ENCODE measurements around the gene RIC1. TPM values are rescaled to one million over a fixed set of nuclear protein-coding genes. Genes with fewer than 3 reads are reported as not detected.
"Not testable (repeated sequence)": the region's sequence is repeated elsewhere in the genome, so short reads cannot be mapped to it uniquely, and the experiment has no call there.

The RIC1 gene
- total RNA-seq, 2 experiments from 2014 or later: 18.4 to 22.6 TPM

DNA sequence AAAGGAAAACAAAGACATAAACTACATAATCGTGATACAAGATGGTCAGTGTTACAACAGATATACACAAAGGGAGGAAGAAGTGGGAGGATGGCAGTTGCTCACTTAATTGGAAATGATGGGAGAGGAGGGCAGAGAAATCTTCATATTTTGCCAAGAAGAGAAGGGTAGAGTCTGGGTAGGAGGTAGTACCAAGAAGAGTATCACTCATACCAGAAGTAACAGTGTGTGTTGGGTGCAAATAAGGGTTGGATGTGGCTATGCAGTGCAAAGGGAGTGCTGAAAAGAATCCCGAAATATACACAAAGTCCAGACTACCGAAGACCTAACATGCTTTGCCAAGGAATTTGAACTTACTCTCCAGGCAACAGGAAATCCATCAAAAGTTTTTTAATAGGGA, 163.0 kb downstream of the RIC1 start:
- DNase-seq (no peak), ATAC-seq (no peak)
- H3K27me3 Mint-ChIP-seq: no peaks in the 10 kb centered on the region
- no peak overlapping the region for H3K4me3 Mint-ChIP-seq
- H3K27ac Mint-ChIP-seq: no peak overlapping the region
- H3K9me3 Mint-ChIP-seq (ENCODE audit: low read depth): no peaks in the 10 kb centered on the region
- peaks cover 78% of the 10 kb centered on the region for H3K36me3 Mint-ChIP-seq
- peaks cover 25% of the 10 kb centered on the region for H3K4me1 Mint-ChIP-seq
- CTCF ChIA-PET: no interaction called here

DNA sequence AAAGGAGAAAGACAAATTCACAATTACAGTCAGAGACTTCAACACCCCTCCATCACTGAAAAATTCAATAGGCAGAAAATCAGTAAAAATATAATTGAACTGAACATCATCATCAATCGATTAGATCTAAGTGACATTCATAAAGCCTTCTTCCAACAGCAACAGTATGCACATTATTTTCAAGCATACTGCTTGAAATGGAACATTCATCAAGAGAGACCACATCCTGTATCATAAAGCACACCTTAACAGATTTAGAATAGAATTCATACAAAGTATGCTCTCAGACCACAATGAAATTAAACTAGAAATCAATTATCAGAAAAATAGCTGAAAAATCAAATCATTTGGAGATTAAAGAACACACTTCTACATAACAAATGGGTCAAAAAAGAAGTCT, 164.9 kb downstream of the RIC1 start:
- Mint-ChIP-seq H3K27ac (no peak overlapping the region), H3K36me3 (peaks cover 69% of the 10 kb centered on the region), H3K27me3 (no peaks in the 10 kb centered on the region), H3K4me1 (peaks cover 25% of the 10 kb centered on the region), H3K9me3 (ENCODE audit: low read depth) (no peaks in the 10 kb centered on the region), H3K4me3 (no peak overlapping the region)
- CTCF ChIA-PET: interaction anchor here (1.2 kb wide), 1 partner anchor 39 kb away, joined by 5 read pairs; the partner anchor contains the start of gene ERMP1
- no peak for DNase-seq
- peak; percentile 45 for ATAC-seq

DNA sequence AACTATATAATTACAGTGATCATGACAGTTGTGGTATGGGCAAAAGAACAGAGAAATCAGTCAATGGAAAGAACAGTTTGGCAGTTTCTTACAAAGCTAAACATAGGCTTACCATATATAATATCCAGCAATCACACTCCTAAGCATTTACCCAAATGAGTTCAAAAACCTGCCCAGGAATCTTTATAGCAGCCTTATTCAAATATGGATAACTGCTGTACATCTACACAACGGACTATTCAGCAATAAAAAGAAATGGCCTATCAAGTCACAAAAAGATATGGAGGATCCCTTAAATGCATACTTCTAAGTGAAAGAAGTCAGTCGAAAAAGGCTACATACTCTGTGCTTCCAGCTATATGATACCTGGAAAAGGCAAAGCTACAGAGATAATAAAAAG, 167.4 kb downstream of the RIC1 start:
- no peaks in the 10 kb centered on the region for H3K9me3 Mint-ChIP-seq (ENCODE audit: low read depth)
- H3K4me1 Mint-ChIP-seq: peaks cover 24% of the 10 kb centered on the region
- no peak for DNase-seq
- CTCF ChIA-PET: no interaction called here
- H3K27ac Mint-ChIP-seq: no peak overlapping the region
- no peak overlapping the region for H3K4me3 Mint-ChIP-seq
- no peak for ATAC-seq
- H3K36me3 Mint-ChIP-seq: peaks cover 49% of the 10 kb centered on the region
- no peaks in the 10 kb centered on the region for H3K27me3 Mint-ChIP-seq

DNA sequence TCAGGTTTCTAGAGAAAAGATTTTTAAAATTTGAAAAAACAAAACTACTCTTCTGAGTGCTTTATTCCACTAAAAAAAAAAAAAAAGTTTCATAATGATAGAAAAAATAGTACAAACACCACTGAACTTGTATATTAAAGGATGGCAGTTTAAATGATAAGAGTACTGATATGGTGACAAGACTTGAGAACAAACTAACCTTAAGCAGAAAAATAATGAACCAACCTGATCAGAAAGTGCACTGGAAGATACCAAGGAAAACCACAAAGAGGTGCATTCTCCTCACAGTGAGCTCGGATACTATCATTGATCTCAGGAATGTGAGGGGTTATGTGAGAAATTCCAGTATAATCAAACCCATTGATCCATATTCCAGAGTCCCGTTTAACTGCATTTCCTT, 169.7 kb downstream of the RIC1 start:
- peaks cover 37% of the 10 kb centered on the region for H3K36me3 Mint-ChIP-seq
- H3K9me3 Mint-ChIP-seq (ENCODE audit: low read depth): no peaks in the 10 kb centered on the region
- ATAC-seq (no peak), DNase-seq (no peak)
- H3K27ac Mint-ChIP-seq: no peak overlapping the region
- CTCF ChIA-PET: interaction anchor here (1.0 to 2.0 kb wide), 5 partner anchors 32 to 112 kb away, joined by 3 to 4 read pairs (median 3); partner anchors contain the start of gene ERMP1
- H3K4me1 Mint-ChIP-seq: peaks cover 13% of the 10 kb centered on the region
- no peak overlapping the region for H3K4me3 Mint-ChIP-seq
- no peaks in the 10 kb centered on the region for H3K27me3 Mint-ChIP-seq

DNA sequence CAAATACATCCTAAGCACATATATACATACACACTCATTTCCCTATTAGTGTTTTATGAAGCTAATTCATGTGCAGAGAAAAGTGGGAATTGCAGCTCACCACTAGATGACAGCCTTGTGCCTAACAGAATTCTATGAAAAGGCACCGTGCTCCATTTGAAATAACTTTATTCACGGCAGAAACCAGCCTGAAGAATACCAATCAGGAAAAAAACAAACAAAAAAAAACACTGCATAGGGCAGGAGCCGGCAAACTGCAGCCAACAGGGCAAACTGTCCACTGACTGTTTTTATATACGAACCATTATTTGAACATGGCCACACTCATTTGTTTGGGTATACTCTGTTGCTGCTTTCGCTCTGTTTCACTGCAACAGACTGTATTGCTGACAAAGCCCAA, 170.4 kb downstream of the RIC1 start:
- Mint-ChIP-seq H3K9me3 (ENCODE audit: low read depth) (no peaks in the 10 kb centered on the region), H3K27ac (no peak overlapping the region), H3K4me3 (no peak overlapping the region), H3K27me3 (no peaks in the 10 kb centered on the region), H3K36me3 (peaks cover 34% of the 10 kb centered on the region), H3K4me1 (peaks cover 6% of the 10 kb centered on the region)
- no peak for DNase-seq
- CTCF ChIA-PET: interaction anchor here (1.0 to 2.0 kb wide), 5 partner anchors 32 to 112 kb away, joined by 3 to 4 read pairs (median 3); partner anchors contain the start of gene ERMP1
- ATAC-seq: no peak

DNA sequence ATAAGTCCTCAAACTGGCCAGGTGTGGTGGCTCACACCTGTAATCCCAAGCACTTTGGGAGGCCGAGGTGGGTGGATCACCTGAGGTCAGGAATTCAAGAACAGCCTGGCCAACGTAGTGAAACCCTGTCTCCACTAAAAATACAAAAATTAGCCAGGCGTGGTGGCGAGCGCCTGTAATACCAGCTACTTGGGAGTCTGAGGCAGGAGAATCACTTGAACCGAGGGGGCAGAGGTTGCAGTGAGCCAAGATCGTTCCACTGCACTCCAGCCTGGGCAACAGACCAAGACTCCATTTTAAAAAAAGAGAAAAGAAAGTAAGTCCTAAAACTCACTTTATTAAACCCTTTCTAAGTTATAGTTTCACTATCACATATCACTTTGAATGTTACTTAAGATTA, 171.5 kb downstream of the RIC1 start:
- not testable (repeated sequence) for H3K4me1 Mint-ChIP-seq; H3K27me3 Mint-ChIP-seq; ATAC-seq; DNase-seq; H3K9me3 Mint-ChIP-seq (ENCODE audit: low read depth); H3K4me3 Mint-ChIP-seq; H3K27ac Mint-ChIP-seq
- H3K36me3 Mint-ChIP-seq: peaks cover 34% of the 10 kb centered on the region
- CTCF ChIA-PET: interaction anchor here (0.9 to 1.6 kb wide), 2 partner anchors 29 to 32 kb away, joined by 3 to 6 read pairs; partner anchors contain the start of gene ERMP1

DNA sequence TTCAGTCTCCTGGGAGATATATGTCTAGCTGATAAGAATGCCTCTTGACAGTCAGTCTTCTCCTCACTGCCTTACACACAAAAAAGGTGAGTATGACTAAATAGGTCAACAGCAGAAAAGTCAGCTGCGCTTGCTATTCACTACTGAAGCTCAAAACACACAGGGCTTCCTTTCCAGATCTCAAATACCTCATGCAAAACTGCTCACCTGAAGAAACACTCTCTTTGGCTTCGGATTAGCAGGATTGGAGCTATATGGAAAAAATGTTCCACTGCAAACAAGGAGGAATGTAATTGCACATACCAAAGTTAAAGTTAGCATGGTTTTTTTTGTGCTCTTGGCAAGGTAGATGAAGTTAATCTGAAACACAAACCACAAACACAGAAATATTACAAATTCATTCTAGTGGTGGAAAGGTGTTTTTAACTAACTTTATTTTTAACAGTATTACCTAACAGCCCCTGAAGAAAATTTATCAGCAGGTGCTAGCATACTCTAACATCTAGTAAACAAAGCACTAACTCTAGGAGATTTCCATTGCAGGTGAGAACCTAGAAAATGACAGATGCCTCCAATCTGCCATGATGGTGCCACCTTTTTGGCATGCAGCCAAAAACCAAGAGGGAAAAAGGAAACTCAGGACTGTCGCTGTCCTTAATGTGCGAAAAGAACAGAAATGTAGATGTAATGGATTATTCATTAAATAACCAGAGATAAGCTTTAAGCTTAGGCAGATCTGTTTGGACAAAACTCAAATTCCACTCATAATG, 172.2 kb downstream of the RIC1 start:
- no peak for DNase-seq
- H3K27me3 Mint-ChIP-seq: no peaks in the 10 kb centered on the region
- CTCF ChIA-PET: interaction anchor here (0.9 to 1.6 kb wide), 2 partner anchors 28 to 31 kb away, joined by 3 to 6 read pairs; partner anchors contain the start of gene ERMP1
- H3K36me3 Mint-ChIP-seq: peaks cover 36% of the 10 kb centered on the region
- peaks cover 5% of the 10 kb centered on the region for H3K4me1 Mint-ChIP-seq
- no peak overlapping the region for H3K27ac Mint-ChIP-seq
- no peak overlapping the region for H3K4me3 Mint-ChIP-seq
- ATAC-seq: no peak
- H3K9me3 Mint-ChIP-seq (ENCODE audit: low read depth): no peaks in the 10 kb centered on the region

GRCh38 chr9:5801739-5802113, 172.8 kb downstream of the RIC1 start:
- no peak for DNase-seq
- Mint-ChIP-seq H3K27me3 (no peaks in the 10 kb centered on the region), H3K9me3 (ENCODE audit: low read depth) (no peaks in the 10 kb centered on the region), H3K4me1 (peaks cover 5% of the 10 kb centered on the region), H3K36me3 (peaks cover 31% of the 10 kb centered on the region), H3K4me3 (no peak overlapping the region), H3K27ac (no peak overlapping the region)
- ATAC-seq: no peak
- CTCF ChIA-PET: interaction anchor here (1.6 kb wide), 1 partner anchor 31 kb away, joined by 6 read pairs; the partner anchor contains the start of gene ERMP1

GRCh38 chr9:5805478-5805877, 176.6 kb downstream of the RIC1 start:
- CTCF ChIA-PET: no interaction called here
- ATAC-seq (no peak), DNase-seq (no peak)
- H3K4me3 Mint-ChIP-seq: no peak overlapping the region
- H3K27me3 Mint-ChIP-seq: no peaks in the 10 kb centered on the region
- peaks cover 5% of the 10 kb centered on the region for H3K4me1 Mint-ChIP-seq
- peaks cover 46% of the 10 kb centered on the region for H3K36me3 Mint-ChIP-seq
- H3K9me3 Mint-ChIP-seq (ENCODE audit: low read depth): no peaks in the 10 kb centered on the region
- H3K27ac Mint-ChIP-seq: no peak overlapping the region

GRCh38 chr9:5811751-5812150, 182.8 kb downstream of the RIC1 start:
- Mint-ChIP-seq H3K4me3 (no peak overlapping the region), H3K9me3 (ENCODE audit: low read depth) (no peaks in the 10 kb centered on the region), H3K36me3 (peaks cover 57% of the 10 kb centered on the region), H3K27ac (no peak overlapping the region), H3K4me1 (peaks cover 5% of the 10 kb centered on the region), H3K27me3 (no peaks in the 10 kb centered on the region)
- ATAC-seq (no peak), DNase-seq (no peak)
- CTCF ChIA-PET: interaction anchor here (0.5 to 1.0 kb wide), 2 partner anchors 41 to 75 kb away, joined by 3 read pairs; no protein-coding TSS in a partner anchor

DNA sequence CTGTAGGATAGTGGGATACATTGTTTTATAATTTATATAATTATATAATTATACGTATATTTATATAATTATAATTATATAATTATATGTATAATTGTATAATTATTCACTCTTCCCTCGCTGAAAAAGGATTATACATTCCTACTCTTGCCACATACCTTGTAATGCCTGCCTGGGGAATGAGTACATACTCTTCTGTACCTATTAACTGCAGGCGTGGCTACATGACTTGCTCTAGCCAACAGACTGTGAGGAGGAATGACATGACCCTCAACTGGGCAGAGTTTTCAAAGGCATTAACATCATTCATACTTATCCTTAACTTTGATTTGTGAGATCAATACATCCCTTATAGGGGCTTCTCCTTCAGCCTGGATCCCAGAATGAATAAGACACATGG, 184.9 kb downstream of the RIC1 start:
- H3K4me1 Mint-ChIP-seq: peaks cover 5% of the 10 kb centered on the region
- no peak for ATAC-seq
- DNase-seq: no peak
- no peaks in the 10 kb centered on the region for H3K9me3 Mint-ChIP-seq (ENCODE audit: low read depth)
- peaks cover 55% of the 10 kb centered on the region for H3K36me3 Mint-ChIP-seq
- CTCF ChIA-PET: no interaction called here
- H3K27me3 Mint-ChIP-seq: no peaks in the 10 kb centered on the region
- no peak overlapping the region for H3K27ac Mint-ChIP-seq
- no peak overlapping the region for H3K4me3 Mint-ChIP-seq

DNA sequence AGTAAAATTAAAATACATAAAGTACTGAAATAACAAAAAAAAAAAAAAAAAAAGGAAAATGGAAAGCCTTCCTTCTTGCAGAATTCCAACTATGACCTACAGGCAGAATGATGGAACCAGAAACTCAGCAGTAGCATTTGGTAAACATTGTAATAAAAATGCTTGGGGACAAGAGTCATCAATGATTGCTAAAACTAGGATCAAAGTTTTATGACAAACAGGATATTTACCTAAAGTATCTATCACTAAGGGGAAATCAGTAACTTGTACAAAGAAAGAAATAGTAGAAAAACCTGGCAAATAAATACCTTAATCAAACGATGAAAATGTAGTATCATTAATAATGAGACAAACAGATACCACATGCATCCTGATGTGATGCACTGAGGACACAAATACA, 186.6 kb downstream of the RIC1 start:
- peaks cover 52% of the 10 kb centered on the region for H3K36me3 Mint-ChIP-seq

GRCh38 chr9:5817862-5818261, 189.0 kb downstream of the RIC1 start:
- H3K4me1 Mint-ChIP-seq: peaks cover 5% of the 10 kb centered on the region
- H3K36me3 Mint-ChIP-seq: peaks cover 44% of the 10 kb centered on the region
- ATAC-seq: no peak
- CTCF ChIA-PET: interaction anchor here (1.3 kb wide), 1 partner anchor 15 kb away, joined by 4 read pairs; the partner anchor contains the start of gene ERMP1
- no peaks in the 10 kb centered on the region for H3K27me3 Mint-ChIP-seq
- H3K27ac Mint-ChIP-seq: no peak overlapping the region
- H3K4me3 Mint-ChIP-seq: no peak overlapping the region
- no peaks in the 10 kb centered on the region for H3K9me3 Mint-ChIP-seq (ENCODE audit: low read depth)
- DNase-seq: no peak

More for the DNA sequence above, 186.6 kb downstream of the RIC1 start:
- Mint-ChIP-seq H3K4me3 (no peak overlapping the region), H3K9me3 (ENCODE audit: low read depth) (no peaks in the 10 kb centered on the region), H3K27ac (no peak overlapping the region), H3K4me1 (peaks cover 5% of the 10 kb centered on the region), H3K27me3 (no peaks in the 10 kb centered on the region)
- DNase-seq (no peak), ATAC-seq (no peak)
- CTCF ChIA-PET: no interaction called here

Data from activated CD8-positive, alpha-beta memory T cell treated with anti-CD3 and anti-CD28 coated beads, Interleukin-2, amount 10 ng/mL, durations not matched to agents 7 days and 5 days (primary cell).